Activated B cell treated with CpG ODN at 0.5 μM for 24 hours (primary cell): ENCODE data around the gene ADGRB2. TPM values are rescaled to one million over a fixed set of nuclear protein-coding genes. Genes with fewer than 3 reads are reported as not detected.

Experiments
- ATAC-seq: fragments of 200-7000 bp; cut with Tn5 transposase; one replicate; pipeline ENCODE4 v1.10.0; 2021; ENCODE audit warnings: low read depth, mild to moderate bottlenecking, moderate library complexity
- CTCF ChIA-PET: fragments of 350-600 bp; sonication (Branson Sonifier 250); formaldehyde crosslinking; loops from one replicate; lab custom pipeline; 2021; ENCODE audit warnings: antibody characterized with exemption; lab: Charles Lee
- POLR2A ChIA-PET: fragments of 350-600 bp; sonication (Branson Sonifier 250); formaldehyde crosslinking; loops from one replicate; lab custom pipeline; 2021; ENCODE audit warnings: antibody characterized with exemption; lab: Charles Lee
- DNase-seq: peaks from one replicate; pipeline ENCODE4 v3.0.0; 2022
- H3K27ac Mint-ChIP-seq: one replicate; pipeline ENCODE4 v1.8.0; 2020; ENCODE audit warnings: mixed read lengths
- H3K27me3 Mint-ChIP-seq: one replicate; pipeline ENCODE4 v1.8.0; 2021; ENCODE audit warnings: mixed read lengths
- H3K36me3 Mint-ChIP-seq: one replicate; pipeline ENCODE4 v1.8.0; 2021; ENCODE audit warnings: low read depth, mixed read lengths
- H3K4me1 Mint-ChIP-seq: one replicate; pipeline ENCODE4 v1.8.0; 2021; ENCODE audit warnings: mixed read lengths
- H3K4me3 Mint-ChIP-seq: one replicate; pipeline ENCODE4 v1.8.0; 2020; ENCODE audit warnings: mild to moderate bottlenecking, mixed read lengths
- H3K9me3 Mint-ChIP-seq: one replicate; pipeline ENCODE4 v1.8.0; 2020; ENCODE audit warnings: mixed read lengths
- CTCF ChIP-seq: fragments of 200-600 bp; IDR thresholded peaks from one replicate; pipeline ENCODE4 v1.8.0; 2022; ENCODE audit warnings: antibody characterized with exemption, mild to moderate bottlenecking
- intact Hi-C: fragments of 100-400 bp; cut with micrococcal nuclease; formaldehyde crosslinking; loops from one replicate; pipeline ENCODE4 v1.15.1; 2024
- total RNA-seq: library from RNA; stranded (reverse); gene quantifications from 2 replicates; pipeline ENCODE4 v1.2.3, GENCODE V29; 2022

Gene ADGRB2
- total RNA-seq, 1 donor from 2014 or later, result 6.3 TPM

- H3K27me3 Mint-ChIP-seq, result peaks cover 49% of the 10 kb centered on the region
- H3K27ac Mint-ChIP-seq, result no peak overlapping the region
- H3K36me3 Mint-ChIP-seq, result no peaks in the 10 kb centered on the region
- peaks cover 15% of the 10 kb centered on the region for H3K4me1 Mint-ChIP-seq
- TF ChIP-seq CTCF, result no peak
- DNase-seq, result no peak
- intact Hi-C loops, result no loop called here
- POLR2A ChIA-PET, result interaction anchor here (1.0 kb wide), 1 partner anchor 9 kb away, joined by 4 read pairs; no protein-coding TSS in a partner anchor
- CTCF ChIA-PET, result interaction anchor here (1.3 kb wide), 1 partner anchor 12 kb away, joined by 7 read pairs; no protein-coding TSS in a partner anchor
- H3K4me3 Mint-ChIP-seq, result no peak overlapping the region
- no peaks in the 10 kb centered on the region for H3K9me3 Mint-ChIP-seq
- ATAC-seq, result no peak
Observed at GRCh38 chr1:31776516-31776915, 12.4 kb upstream of the ADGRB2 start.

GRCh38 chr1:31776032-31776431 is 11.9 kb upstream of the ADGRB2 start:
- ChIA-PET CTCF (no interaction called here), POLR2A (no interaction called here)
- H3K36me3 Mint-ChIP-seq, result no peaks in the 10 kb centered on the region
- no peak overlapping the region for H3K27ac Mint-ChIP-seq
- H3K9me3 Mint-ChIP-seq, result no peaks in the 10 kb centered on the region
- no peak overlapping the region for H3K4me3 Mint-ChIP-seq
- DNase-seq, result no peak
- ATAC-seq, result no peak
- TF ChIP-seq CTCF, result no peak
- H3K4me1 Mint-ChIP-seq, result peaks cover 17% of the 10 kb centered on the region
- H3K27me3 Mint-ChIP-seq, result peaks cover 49% of the 10 kb centered on the region
- intact Hi-C loops, result no loop called here

- ChIA-PET CTCF (no interaction called here), POLR2A (no interaction called here)
- ATAC-seq (no peak), DNase-seq (no peak)
- Mint-ChIP-seq H3K36me3 (no peaks in the 10 kb centered on the region), H3K27ac (no peak overlapping the region), H3K9me3 (no peaks in the 10 kb centered on the region), H3K27me3 (peaks cover 49% of the 10 kb centered on the region), H3K4me3 (no peak overlapping the region), H3K4me1 (peaks cover 23% of the 10 kb centered on the region)
- TF ChIP-seq CTCF, result no peak
- intact Hi-C loops, result no loop called here
Observed at GRCh38 chr1:31775210-31775999, 11.3 kb upstream of the ADGRB2 start.

- Mint-ChIP-seq H3K27ac (no peak overlapping the region), H3K4me1 (peaks cover 26% of the 10 kb centered on the region), H3K4me3 (no peak overlapping the region), H3K27me3 (peaks cover 45% of the 10 kb centered on the region), H3K9me3 (no peaks in the 10 kb centered on the region), H3K36me3 (no peaks in the 10 kb centered on the region)
- intact Hi-C loops, result no loop called here
- ATAC-seq (no peak), DNase-seq (no peak)
- no peak for TF ChIP-seq CTCF
- POLR2A ChIA-PET, result no interaction called here
- CTCF ChIA-PET, result no interaction called here
Observed at GRCh38 chr1:31774495-31774894, 10.4 kb upstream of the ADGRB2 start.

- H3K9me3 Mint-ChIP-seq, result no peaks in the 10 kb centered on the region
- TF ChIP-seq CTCF, result no peak
- H3K4me1 Mint-ChIP-seq, result peaks cover 32% of the 10 kb centered on the region
- ATAC-seq, result no peak
- POLR2A ChIA-PET, result interaction anchor here (1.2 kb wide), 1 partner anchor 10 kb away, joined by 4 read pairs; no protein-coding TSS in a partner anchor
- CTCF ChIA-PET, result no interaction called here
- peaks cover 45% of the 10 kb centered on the region for H3K27me3 Mint-ChIP-seq
- DNase-seq, result no peak
- no peaks in the 10 kb centered on the region for H3K36me3 Mint-ChIP-seq
- H3K27ac Mint-ChIP-seq, result no peak overlapping the region
- intact Hi-C loops, result no loop called here
- no peak overlapping the region for H3K4me3 Mint-ChIP-seq
Observed at GRCh38 chr1:31773861-31774260, 9.7 kb upstream of the ADGRB2 start.
